GM19023 (cell line): ENCODE results near the gene MFAP4.
A peak's percentile ranks its signal among the peaks of the same experiment; 100 is the strongest.

Experiments
- ATAC-seq: cut with Tn5 transposase; IDR thresholded peaks from one replicate; pipeline ENCODE4 v1.9.1; 2021; ENCODE audit warnings: mild to moderate bottlenecking, moderate library complexity; ENCODE audit not compliant: unreplicated experiment

Gene MFAP4

DNA sequence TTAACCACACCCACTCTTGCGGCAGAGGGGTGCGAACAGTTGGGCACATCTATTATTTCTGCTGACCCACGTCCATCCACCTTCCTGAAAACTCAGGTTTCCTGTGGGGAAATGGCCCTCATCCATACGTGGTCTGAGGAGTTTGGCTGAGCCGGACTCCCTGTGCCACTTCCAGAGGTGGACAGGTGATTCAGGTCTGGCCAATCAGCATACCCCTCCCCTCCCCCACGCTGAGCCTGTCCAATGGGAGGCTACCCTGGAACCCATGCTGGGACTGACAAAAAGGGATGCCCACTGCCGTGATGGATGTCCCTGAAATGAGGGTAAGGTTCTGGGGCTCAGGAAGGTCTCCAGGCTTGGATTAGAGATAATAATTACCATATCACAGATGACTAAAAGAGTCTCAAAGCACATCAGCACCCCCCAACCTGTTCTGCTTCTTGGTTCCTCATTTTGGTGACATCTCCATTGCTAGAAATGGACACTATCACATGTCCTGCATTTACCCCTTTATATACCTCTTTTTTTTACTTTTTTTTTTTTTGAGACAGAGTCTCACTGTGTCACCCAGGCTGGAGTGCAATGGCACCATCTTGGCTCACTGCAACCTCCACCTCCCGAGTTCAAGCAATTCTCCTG is 14.0 kb downstream of the MFAP4 start:
- no peak for ATAC-seq

GRCh38 chr17:19372439-19372838 is 14.6 kb downstream of the MFAP4 start:
- ATAC-seq = no peak

DNA sequence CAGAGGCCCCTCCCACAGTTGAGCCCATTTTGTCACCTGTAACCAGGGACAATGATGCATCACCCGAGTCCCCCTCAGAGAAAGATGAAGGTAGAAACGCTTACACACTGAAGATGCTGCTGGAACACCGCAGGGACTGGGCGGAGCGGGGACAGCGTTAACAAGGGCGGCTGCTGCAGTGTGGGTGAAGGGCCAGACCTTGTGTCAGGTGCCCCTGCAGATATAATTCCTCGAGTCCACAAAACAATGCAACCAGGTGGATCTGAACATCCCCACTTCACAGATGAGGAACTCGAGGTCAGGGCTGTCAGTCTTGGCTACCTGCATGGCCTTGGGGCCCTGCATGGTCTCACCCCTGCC is 15.0 kb downstream of the MFAP4 start:
- ATAC-seq = no peak

- no peak for ATAC-seq
Measured at GRCh38 chr17:19371259-19372010, 15.6 kb downstream of the MFAP4 start.

DNA sequence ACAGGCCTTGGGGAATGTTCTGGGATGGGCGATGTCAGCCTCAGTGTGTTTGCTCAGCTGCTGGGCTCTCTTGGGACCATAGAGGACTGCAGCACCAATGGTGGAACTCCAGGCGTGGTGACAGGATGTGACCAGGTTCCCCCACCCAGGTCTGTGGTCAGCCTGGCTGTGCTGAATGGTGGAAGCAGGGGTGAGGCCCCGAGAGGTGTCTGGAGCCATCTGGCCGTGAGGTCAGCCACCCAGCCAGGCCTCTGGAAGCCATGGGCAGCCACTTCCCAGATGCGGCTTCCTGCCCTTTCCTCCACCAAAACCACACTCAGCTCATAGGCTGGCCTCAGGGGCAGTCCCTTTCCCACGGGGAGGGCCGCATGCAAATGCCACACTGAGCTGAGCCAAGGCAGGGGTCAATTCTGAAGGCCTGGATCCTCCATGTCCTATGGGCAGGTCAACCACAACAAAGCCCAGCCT is 16.5 kb downstream of the MFAP4 start:
- peak; percentile 63 for ATAC-seq

- ATAC-seq = no peak
Measured at GRCh38 chr17:19369846-19370492, 17.0 kb downstream of the MFAP4 start.

DNA sequence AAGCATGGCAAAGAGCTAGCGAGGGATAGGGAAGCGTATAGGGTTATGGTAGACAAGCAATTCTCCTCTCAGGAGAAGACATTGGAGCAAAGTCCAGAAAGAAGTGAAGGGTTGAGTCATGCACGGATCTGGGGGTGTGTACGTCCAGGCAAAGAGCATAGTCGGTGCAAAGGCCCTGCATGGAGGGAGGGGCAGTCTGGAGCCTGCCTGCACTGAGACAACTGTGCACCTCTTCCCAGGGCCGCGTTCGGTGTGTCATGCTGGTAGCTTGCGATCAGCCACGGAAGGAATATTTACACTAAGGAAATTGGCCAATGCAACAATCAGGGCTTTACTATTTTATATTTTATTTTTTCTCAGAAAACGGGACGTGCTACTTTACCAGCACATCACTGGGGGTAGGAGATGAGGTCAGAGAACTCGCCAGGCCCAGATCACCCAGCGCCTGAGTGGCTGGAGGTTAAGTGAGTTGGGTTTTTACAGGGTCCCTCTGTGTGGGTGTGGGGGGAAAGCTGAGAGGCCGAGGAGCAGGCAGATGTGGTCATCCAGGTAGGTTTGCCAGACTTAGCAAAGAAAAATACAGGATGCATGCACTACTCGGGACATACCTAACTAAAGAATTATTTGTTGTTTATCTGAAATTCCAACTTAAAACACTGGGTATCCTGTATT is 17.7 kb downstream of the MFAP4 start:
- ATAC-seq = no peak

DNA sequence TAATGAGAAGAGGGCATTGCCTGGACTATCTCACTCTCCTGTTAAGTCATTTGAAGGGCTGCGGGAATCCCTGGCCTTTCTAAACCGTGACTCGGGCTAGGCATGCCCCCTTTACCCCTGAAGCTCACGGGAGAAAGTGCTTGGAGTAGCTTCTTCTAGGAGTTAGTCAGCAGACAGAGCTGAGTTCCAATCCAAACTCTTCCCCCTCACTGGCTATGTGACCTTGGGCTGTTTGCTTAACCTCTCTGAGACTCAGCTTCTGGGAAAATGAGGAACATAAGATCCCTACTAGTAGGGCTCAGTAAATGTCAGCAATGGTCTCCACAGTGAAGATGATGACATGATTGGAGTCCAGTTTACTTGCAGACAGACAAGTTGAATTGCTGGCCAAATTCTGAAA is 18.8 kb downstream of the MFAP4 start:
- no peak for ATAC-seq

GRCh38 chr17:19366637-19366972 is 20.4 kb downstream of the MFAP4 start:
- ATAC-seq = no peak

DNA sequence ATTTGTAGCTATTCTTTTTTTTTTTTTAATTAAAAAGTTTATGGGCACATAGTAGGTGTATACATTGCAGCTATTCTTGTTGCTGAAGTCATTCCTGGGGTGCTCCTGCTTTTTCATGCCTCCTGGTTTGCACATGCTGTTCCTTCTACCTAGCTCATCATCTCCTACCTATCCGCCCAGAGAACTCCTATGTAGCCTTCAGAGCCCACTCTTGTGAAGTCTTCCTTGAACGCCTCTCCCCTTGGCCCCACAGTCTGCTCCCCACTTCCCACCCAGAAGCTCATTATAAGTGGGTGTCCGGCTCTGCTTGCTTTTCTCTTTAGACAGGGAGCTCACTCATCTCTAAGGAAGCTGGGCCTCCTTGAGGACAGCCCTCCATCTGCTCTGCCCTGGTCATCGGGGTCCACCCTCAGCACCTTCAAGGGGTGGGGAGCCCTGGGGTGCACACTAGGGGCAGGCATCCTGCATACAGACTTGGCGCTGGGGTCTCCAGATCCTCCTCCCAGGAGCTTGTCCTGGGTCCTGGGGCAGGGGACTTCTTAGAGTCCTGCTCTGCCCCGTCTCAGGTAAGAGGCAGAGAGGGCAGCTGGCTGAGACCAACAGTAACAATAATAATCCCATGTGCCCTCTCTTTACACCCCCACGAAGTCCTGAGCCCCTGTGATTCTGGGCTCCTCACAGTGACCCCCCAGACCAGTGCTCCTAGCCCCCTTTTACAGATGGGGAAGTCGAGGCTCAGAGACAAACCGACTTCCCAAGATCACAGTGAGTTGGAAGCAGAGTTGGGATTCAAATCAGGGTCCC is 21.0 kb downstream of the MFAP4 start:
- no peak for ATAC-seq

DNA sequence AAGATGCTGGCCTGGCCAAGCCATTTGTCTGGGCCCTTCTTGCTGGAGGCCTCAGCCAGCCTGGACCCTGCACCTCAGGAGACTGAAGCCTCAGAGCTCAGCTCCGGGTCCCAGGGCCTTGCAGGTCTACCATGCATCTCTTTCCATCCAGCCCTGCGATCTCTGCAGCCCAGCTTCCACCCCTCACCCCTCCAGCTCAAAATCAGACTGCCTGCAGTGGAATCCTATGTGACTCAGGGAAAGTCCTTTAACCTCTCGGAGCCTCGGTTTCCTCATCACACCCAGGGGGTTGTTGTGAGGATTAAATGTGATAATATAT is 21.5 kb downstream of the MFAP4 start:
- ATAC-seq = no peak

- ATAC-seq = no peak
Measured at GRCh38 chr17:19364699-19365498, 22.1 kb downstream of the MFAP4 start.

DNA sequence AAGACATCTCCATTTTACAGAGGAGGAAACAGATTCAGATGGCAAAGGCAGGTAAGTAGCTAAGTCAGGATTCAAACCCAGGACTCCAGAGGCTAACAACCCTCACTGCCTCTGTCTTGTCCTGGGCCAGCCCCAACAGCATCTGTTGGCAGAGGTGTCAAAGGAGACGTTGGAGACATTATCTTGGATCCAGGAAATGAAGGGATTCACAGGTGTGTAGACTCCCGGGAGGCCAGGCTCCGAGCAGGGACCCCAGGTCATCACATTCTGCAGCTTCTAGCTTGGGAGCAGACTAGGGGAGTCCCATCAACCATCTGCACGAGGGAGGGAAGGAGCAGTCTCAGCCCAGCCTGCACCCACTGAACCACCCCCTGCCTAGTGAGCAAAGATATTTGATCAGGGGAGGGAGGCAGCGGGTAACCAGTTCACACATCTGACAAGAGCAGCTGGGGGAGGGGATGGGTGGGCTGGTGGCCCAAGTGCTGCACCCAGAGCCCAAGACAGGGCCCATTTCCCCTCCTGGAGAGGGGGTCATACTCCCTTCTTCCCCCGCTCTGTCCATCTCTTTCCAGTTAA is 23.4 kb downstream of the MFAP4 start:
- ATAC-seq = no peak

DNA sequence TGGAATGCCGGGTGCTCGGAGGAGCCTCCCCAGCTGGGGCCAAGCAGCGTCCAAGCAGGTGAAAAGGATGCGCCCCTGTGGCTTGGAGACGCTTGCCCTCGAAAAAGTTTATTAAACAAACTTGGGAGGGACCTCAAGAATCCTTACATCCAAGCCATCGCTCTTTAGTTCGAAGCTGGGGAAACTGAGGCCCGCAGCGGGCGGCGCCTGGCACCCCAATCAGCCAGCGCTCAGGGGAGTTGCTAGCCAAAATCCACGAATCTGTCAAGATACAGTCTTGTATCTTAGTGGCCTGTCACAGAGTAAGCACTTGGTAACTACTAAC is 23.9 kb downstream of the MFAP4 start:
- ATAC-seq = no peak

- ATAC-seq = peak; percentile 74
Measured at GRCh38 chr17:19362277-19363113, 24.5 kb downstream of the MFAP4 start, which contains the start of gene B9D1. Gene B9D1, minus strand, starts transcription at chr17:19362723. Its CDS starts 154 bp downstream, at chr17:19362569.

- ATAC-seq = peak; percentile 3
Measured at GRCh38 chr17:19361944-19362276, 25.1 kb downstream of the MFAP4 start.

DNA sequence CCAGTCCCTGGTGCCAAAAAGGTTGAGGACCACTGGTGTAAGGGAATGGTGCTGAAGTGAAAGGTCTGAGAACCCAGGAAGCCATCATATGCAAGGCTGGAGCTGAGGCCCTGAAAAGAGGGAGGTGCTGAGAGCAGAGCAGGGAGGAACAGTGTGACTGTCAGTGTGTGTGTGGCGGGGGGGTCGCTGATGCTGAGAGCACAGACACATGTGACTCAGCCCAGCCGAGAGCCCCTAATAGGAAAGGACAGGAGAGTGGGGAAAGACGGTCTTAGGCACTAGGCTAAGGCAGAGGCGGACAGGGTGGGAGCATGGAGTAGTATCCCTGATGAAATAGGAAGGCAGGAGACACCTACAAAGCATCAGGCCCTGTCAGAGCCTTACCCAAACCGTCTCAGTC is 25.7 kb downstream of the MFAP4 start:
- ATAC-seq = no peak

DNA sequence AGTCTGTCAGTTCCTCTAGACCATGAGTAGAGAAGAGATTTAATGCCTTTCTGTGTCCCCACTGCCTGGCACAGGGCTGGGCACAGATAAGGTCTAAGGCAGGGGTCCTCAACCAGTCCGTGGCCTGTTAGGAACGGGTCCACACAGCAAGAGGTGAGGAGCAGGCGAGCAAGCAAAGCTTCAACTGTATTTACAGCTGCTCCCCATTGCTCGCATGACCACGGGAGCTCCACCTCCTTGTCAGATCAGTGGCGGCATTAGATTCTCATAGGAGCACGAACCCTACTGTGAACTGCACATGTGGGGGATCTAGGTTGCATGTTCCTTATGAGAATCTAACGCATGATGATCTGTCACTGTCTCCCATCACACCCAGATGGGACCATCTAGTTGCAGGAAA is 26.2 kb downstream of the MFAP4 start:
- no peak for ATAC-seq

GRCh38 chr17:19359856-19360255 is 27.1 kb downstream of the MFAP4 start:
- ATAC-seq = no peak
